DOHH2 (cell line): ENCODE measurements around the gene CELF5.

Source experiments
- H3F3A ChIP-seq: fragments of 200-600 bp; sonication (generic), shearing (Covaris generic); 2 replicates; pipeline ENCODE4 v1.6.0; 2016; ENCODE audit warnings: antibody characterized with exemption, mild to moderate bottlenecking; ENCODE audit not compliant: control insufficient read depth, insufficient read depth
- H3K27ac ChIP-seq: fragments of 200-600 bp; sonication (generic); 2 replicates; pipeline ENCODE4 v1.5.1; 2014; ENCODE audit warnings: low read depth, mild to moderate bottlenecking, low read length, moderate library complexity
- H3K27me3 ChIP-seq: fragments of 200-600 bp; sonication (generic); 2 replicates; pipeline ENCODE4 v1.6.1; 2014; ENCODE audit warnings: mild to moderate bottlenecking, low read length, mixed read lengths; ENCODE audit not compliant: control insufficient read depth
- H3K36me3 ChIP-seq: fragments of 200-600 bp; sonication (generic); 2 replicates; pipeline ENCODE4 v1.6.1; 2014; ENCODE audit warnings: mild to moderate bottlenecking, low read length, moderate library complexity, mixed read lengths; ENCODE audit not compliant: control insufficient read depth
- H3K4me1 ChIP-seq: fragments of 200-600 bp; sonication (generic); 2 replicates; pipeline ENCODE4 v1.6.1; 2014; ENCODE audit warnings: mild to moderate bottlenecking, low read length, mixed read lengths; ENCODE audit not compliant: control insufficient read depth
- H3K4me2 ChIP-seq: fragments of 200-600 bp; sonication (generic); 2 replicates; pipeline ENCODE4 v1.6.0; 2014; ENCODE audit warnings: mild to moderate bottlenecking, low read length, moderate library complexity
- H3K4me3 ChIP-seq: fragments of 200-600 bp; sonication (generic); 2 replicates; pipeline ENCODE4 v1.5.1; 2014; ENCODE audit warnings: mild to moderate bottlenecking, low read length, mixed read lengths
- H3K79me2 ChIP-seq: fragments of 200-600 bp; sonication (generic); 2 replicates; pipeline ENCODE4 v1.6.1; 2014; ENCODE audit warnings: mild to moderate bottlenecking, low read length, mixed read lengths; ENCODE audit not compliant: control insufficient read depth
- H3K9me2 ChIP-seq: fragments of 200-600 bp; sonication (generic); replicated peaks from 2 replicates; pipeline ENCODE4 v1.6.1; 2014; ENCODE audit warnings: mild to moderate bottlenecking, low read length, mixed read lengths; ENCODE audit not compliant: control insufficient read depth
- H3K9me3 ChIP-seq: fragments of 200-600 bp; sonication (generic); 2 replicates; pipeline ENCODE4 v1.6.1; 2014; ENCODE audit warnings: antibody characterized with exemption, low read length, mixed read lengths; ENCODE audit not compliant: control insufficient read depth, insufficient read depth
- H4K20me1 ChIP-seq: fragments of 200-600 bp; sonication (generic); 2 replicates; pipeline ENCODE4 v1.6.0; 2014; ENCODE audit warnings: low read depth, mild to moderate bottlenecking, antibody characterized with exemption, low read length, moderate library complexity; ENCODE audit not compliant: control insufficient read depth, insufficient read depth
- EZH2phosphoT487 ChIP-seq: fragments of 200-600 bp; sonication (generic); IDR thresholded peaks from 2 replicates; pipeline ENCODE4 v1.6.1; 2017; ENCODE audit warnings: borderline replicate concordance, mild to moderate bottlenecking, antibody characterized with exemption, low read length, moderate library complexity, mixed read lengths
- TF ChIP-seq, protein P1 (sequence below): fragments of 200-600 bp; sonication (generic); IDR thresholded peaks from one replicate; pipeline ENCODE4 v1.5.1; 2014; ENCODE audit warnings: antibody characterized with exemption, mild to moderate bottlenecking, low read depth, low read length; ENCODE audit not compliant: poor library complexity, severe bottlenecking

CELF5 gene

DNA sequence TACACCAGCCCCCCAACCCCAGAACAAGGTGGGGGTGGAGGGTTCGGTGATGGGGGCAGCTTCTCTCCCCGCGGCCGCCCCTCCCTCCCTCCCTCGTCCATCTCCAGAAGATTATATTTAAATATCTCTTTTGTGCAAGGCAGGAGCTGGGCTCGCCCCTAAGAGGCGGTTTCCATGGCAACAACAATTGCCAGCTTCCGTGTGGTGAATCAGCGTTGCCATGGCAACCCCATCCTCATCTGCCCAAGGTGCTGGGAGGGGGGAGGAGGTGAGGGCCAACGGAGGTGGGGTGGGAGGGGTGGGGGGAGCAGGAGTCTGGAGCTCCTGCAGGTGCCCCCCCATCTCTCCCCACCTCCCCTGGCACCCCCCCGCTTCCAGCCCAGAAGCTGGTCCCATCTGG, 46.4 kb downstream of the CELF5 start:
- H3K4me3 ChIP-seq = no peak overlapping the region
- H3K79me2 ChIP-seq = no peaks in the 10 kb centered on the region
- no peaks in the 10 kb centered on the region for H3K27me3 ChIP-seq
- H3K4me1 ChIP-seq = peaks cover 14% of the 10 kb centered on the region
- no peak overlapping the region for H3K27ac ChIP-seq
- H3F3A ChIP-seq = no peaks in the 10 kb centered on the region
- no peaks in the 10 kb centered on the region for H3K9me3 ChIP-seq
- no peak for TF ChIP-seq EZH2phosphoT487
- TF ChIP-seq, protein P1, sequence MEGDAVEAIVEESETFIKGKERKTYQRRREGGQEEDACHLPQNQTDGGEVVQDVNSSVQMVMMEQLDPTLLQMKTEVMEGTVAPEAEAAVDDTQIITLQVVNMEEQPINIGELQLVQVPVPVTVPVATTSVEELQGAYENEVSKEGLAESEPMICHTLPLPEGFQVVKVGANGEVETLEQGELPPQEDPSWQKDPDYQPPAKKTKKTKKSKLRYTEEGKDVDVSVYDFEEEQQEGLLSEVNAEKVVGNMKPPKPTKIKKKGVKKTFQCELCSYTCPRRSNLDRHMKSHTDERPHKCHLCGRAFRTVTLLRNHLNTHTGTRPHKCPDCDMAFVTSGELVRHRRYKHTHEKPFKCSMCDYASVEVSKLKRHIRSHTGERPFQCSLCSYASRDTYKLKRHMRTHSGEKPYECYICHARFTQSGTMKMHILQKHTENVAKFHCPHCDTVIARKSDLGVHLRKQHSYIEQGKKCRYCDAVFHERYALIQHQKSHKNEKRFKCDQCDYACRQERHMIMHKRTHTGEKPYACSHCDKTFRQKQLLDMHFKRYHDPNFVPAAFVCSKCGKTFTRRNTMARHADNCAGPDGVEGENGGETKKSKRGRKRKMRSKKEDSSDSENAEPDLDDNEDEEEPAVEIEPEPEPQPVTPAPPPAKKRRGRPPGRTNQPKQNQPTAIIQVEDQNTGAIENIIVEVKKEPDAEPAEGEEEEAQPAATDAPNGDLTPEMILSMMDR = no peak
- H4K20me1 ChIP-seq = no peaks in the 10 kb centered on the region
- no peaks in the 10 kb centered on the region for H3K9me2 ChIP-seq
- H3K4me2 ChIP-seq = no peak overlapping the region
- no peaks in the 10 kb centered on the region for H3K36me3 ChIP-seq

DNA sequence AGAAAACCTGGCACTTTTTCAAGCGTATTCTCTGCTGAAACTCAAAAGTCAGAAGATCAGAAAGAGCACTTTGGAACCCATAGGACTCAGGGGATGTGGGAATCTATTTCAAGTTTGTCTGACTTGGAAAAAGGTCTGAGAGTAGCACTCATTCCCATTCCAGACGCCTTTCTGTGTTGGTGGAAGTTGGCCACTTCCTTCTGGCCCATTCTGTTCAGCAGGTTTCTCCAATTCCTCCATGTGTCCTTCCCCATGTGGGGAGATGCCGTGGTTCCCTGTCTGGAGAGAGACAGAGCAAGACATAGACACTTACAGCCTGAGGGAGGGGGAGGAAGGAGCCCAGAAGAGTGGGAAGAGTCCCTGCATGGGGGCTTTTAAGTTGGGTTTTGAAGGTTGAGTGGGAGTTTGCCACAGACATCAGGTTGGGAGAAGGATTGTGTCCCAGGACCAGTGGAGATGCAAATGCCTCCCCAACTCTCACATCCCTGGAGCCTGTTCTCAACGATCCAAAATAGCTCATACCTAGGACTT, 48.0 kb downstream of the CELF5 start:
- H3K36me3 ChIP-seq = no peaks in the 10 kb centered on the region
- TF ChIP-seq, protein P1 = no peak
- TF ChIP-seq EZH2phosphoT487 = no peak
- no peak overlapping the region for H3K4me3 ChIP-seq
- H3K9me3 ChIP-seq = no peaks in the 10 kb centered on the region
- H3K4me2 ChIP-seq = no peak overlapping the region
- H3F3A ChIP-seq = no peaks in the 10 kb centered on the region
- H4K20me1 ChIP-seq = no peaks in the 10 kb centered on the region
- peaks cover 20% of the 10 kb centered on the region for H3K4me1 ChIP-seq
- no peaks in the 10 kb centered on the region for H3K79me2 ChIP-seq
- no peaks in the 10 kb centered on the region for H3K9me2 ChIP-seq
- no peak overlapping the region for H3K27ac ChIP-seq
- no peaks in the 10 kb centered on the region for H3K27me3 ChIP-seq

DNA sequence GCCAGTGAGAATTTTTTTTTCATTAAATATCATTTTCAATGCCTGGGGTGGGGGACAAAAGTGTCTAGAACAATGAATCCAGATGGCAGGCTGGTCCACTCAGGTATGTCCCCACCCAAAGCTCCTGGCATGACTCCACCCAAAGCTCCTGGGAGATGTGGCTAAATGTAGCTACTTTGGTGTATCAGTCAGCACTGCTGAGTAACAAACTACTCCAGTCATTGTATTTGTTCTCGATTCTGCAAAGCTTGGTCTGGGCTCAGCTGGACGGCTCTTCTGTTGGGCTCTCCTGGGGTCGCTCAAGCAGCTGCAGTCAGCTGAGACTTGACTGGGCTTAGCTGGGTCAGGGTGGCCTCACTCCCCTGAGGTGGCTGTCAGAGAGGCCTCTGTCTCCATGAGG, 48.5 kb downstream of the CELF5 start:
- Histone ChIP-seq H3K79me2 (no peaks in the 10 kb centered on the region), H3K27me3 (no peaks in the 10 kb centered on the region), H3F3A (no peaks in the 10 kb centered on the region), H3K9me2 (no peaks in the 10 kb centered on the region), H3K4me1 (peaks cover 20% of the 10 kb centered on the region), H4K20me1 (no peaks in the 10 kb centered on the region), H3K27ac (no peak overlapping the region), H3K9me3 (no peaks in the 10 kb centered on the region), H3K4me3 (no peak overlapping the region), H3K36me3 (no peaks in the 10 kb centered on the region), H3K4me2 (no peak overlapping the region)
- TF ChIP-seq EZH2phosphoT487 = no peak
- TF ChIP-seq, protein P1 = no peak
